ENCODE results near the gene CYP4Z1. TPM values are rescaled to one million over a fixed set of nuclear protein-coding genes. Genes with fewer than 3 reads are reported as not detected.
"Not testable (repeated sequence)": the region's sequence is repeated elsewhere in the genome, so short reads cannot be mapped to it uniquely, and the experiment has no call there.

The CYP4Z1 gene
- total and polyA plus RNA-seq, 2 experiments from 2014 or later = not detected

DNA sequence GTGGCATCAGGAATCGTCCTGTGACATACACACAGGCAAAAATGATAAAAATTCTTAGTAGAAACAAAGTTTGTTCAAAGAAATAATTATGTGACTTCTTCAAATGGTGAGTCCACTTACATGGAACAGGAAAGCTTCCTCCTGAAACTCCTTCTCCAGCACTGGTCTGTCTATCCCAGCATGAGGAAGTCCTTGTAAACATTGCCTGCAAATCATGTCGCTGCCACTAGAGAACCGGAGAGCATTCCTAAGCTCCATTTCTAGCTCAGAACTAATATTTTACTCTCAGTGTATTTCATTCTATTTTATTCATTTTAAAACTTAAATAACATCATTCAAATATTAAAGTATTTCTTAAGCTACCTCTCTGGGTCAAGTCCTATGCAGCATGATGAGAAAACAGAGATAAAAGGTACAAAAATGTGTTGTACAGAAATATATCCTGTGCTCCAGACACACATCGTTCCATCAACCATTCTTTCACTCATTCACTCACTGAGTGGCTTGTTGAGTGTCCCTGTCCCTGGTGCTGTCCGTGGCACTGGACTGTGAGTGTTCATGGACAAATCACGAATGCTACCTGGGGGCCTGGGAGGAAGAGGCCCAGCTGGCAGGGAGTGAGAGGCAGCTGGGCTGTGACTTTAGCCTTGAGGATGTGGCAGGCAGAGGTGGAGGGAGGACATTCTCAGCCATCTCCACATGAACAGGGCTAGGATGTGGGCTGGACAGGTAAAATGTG, 80.2 kb downstream of the CYP4Z1 start:
- in situ Hi-C loops (cut with MboI) = no loop called here
- DNase-seq = no peak
- no peaks in the 10 kb centered on the region for H3K79me2 ChIP-seq (ENCODE audit: insufficient read depth)
- H4K20me1 ChIP-seq (ENCODE audit: insufficient read depth) = no peaks in the 10 kb centered on the region
- no peaks in the 10 kb centered on the region for H3K36me3 ChIP-seq (ENCODE audit: low read depth)
- H3K4me2 ChIP-seq (ENCODE audit: unreplicated experiment) = no peak overlapping the region
- no peaks in the 10 kb centered on the region for H3K4me1 ChIP-seq (ENCODE audit: insufficient read depth)
- no peaks in the 10 kb centered on the region for H3K9me3 ChIP-seq (ENCODE audit: low read depth)
- no peak overlapping the region for H3K27ac ChIP-seq
- no peak overlapping the region for H2AFZ ChIP-seq
- no peak overlapping the region for H3K4me3 ChIP-seq
- H3F3A ChIP-seq (ENCODE audit: insufficient read depth) = no peaks in the 10 kb centered on the region
- H3K9ac ChIP-seq = no peak overlapping the region
- no peaks in the 10 kb centered on the region for H3K9me2 ChIP-seq (ENCODE audit: insufficient read depth)
- TF ChIP-seq EZH2phosphoT487 (IDR thresholded peaks at IDR 0.05; ENCODE audit: insufficient read depth, low read depth) (no peak), EZH2 (IDR thresholded peaks at IDR 0.05; ENCODE audit: insufficient read depth, poor library complexity, severe bottlenecking) (no peak)
- no peaks in the 10 kb centered on the region for H3K27me3 ChIP-seq (replicated peaks; ENCODE audit: insufficient read depth)
- 16 to 18% methylated on average over 6 of the region's 6 CpGs for WGBS, 2 experiments (ENCODE audit: low coverage in 1 of 2, low lambda C conversion rate in 2 of 2, missing lambda C conversion rate in 2 of 2)

GRCh38 chr1:47149162-47149561, 82.1 kb downstream of the CYP4Z1 start:
- H3K36me3 ChIP-seq (ENCODE audit: low read depth); H3K4me3 ChIP-seq; H2AFZ ChIP-seq; H3K27ac ChIP-seq; H4K20me1 ChIP-seq (ENCODE audit: insufficient read depth); DNase-seq; in situ Hi-C loops (cut with MboI); H3K4me1 ChIP-seq (ENCODE audit: insufficient read depth); H3K4me2 ChIP-seq (ENCODE audit: unreplicated experiment); H3K79me2 ChIP-seq (ENCODE audit: insufficient read depth); H3K9me3 ChIP-seq (ENCODE audit: low read depth); H3F3A ChIP-seq (ENCODE audit: insufficient read depth); H3K27me3 ChIP-seq (replicated peaks; ENCODE audit: insufficient read depth); H3K9me2 ChIP-seq (ENCODE audit: insufficient read depth); H3K9ac ChIP-seq: not testable (repeated sequence)
- 8% methylated on average over 9 of the region's 9 CpGs for WGBS, 2 experiments (ENCODE audit: low coverage in 1 of 2, low lambda C conversion rate in 2 of 2, missing lambda C conversion rate in 2 of 2)

DNA sequence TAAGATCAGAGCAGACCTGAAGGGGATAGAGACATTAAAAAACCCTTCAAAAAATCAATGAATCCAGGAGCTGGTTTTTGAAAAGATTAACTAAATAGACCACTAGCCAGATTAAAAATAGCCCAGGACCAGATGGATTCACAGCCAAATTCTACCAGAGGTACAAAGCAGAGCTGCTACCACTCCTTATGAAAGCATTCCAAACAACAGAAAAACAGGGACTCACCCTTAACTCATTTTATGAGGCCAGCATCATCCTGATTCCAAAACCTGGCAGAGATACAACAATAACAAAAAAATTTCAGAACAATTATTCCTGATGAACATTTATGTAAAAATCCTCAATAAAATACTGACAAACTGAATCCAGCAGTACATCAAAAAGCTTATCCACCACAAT, 89.4 kb downstream of the CYP4Z1 start:
- H3F3A ChIP-seq (ENCODE audit: insufficient read depth); H2AFZ ChIP-seq; DNase-seq; H3K27me3 ChIP-seq (replicated peaks; ENCODE audit: insufficient read depth); H3K27ac ChIP-seq; H3K9ac ChIP-seq; H3K36me3 ChIP-seq (ENCODE audit: low read depth); H3K4me1 ChIP-seq (ENCODE audit: insufficient read depth); H3K79me2 ChIP-seq (ENCODE audit: insufficient read depth); H3K4me3 ChIP-seq; H3K4me2 ChIP-seq (ENCODE audit: unreplicated experiment); H3K9me2 ChIP-seq (ENCODE audit: insufficient read depth); in situ Hi-C loops (cut with MboI); H4K20me1 ChIP-seq (ENCODE audit: insufficient read depth); H3K9me3 ChIP-seq (ENCODE audit: low read depth): not testable (repeated sequence)

DNA sequence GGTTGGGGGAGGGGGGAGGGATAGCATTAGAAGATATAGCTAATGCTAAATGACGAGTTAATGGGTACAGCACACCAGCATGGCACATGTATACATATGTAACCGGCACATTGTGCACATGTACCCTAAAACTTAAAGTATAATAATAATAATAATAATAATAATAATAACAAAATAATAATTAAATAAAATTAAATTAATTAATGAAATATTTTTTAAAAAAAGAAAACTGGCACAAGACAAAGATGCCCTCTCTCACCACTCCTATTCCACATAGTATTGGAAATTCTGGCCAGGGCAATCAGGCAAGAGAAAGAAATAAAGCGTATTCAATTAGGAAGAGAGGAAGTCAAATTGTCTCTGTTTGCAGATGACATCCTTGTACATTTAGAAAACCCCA, 90.9 kb downstream of the CYP4Z1 start:
- H4K20me1 ChIP-seq (ENCODE audit: insufficient read depth); H3K36me3 ChIP-seq (ENCODE audit: low read depth); H3K9ac ChIP-seq; H3K4me1 ChIP-seq (ENCODE audit: insufficient read depth); H3K9me2 ChIP-seq (ENCODE audit: insufficient read depth); H3K9me3 ChIP-seq (ENCODE audit: low read depth); in situ Hi-C loops (cut with MboI); H3K27ac ChIP-seq; H3K79me2 ChIP-seq (ENCODE audit: insufficient read depth); H3K27me3 ChIP-seq (replicated peaks; ENCODE audit: insufficient read depth); H3K4me3 ChIP-seq; H3K4me2 ChIP-seq (ENCODE audit: unreplicated experiment); DNase-seq; H3F3A ChIP-seq (ENCODE audit: insufficient read depth); H2AFZ ChIP-seq: not testable (repeated sequence)
- WGBS, 2 experiments (ENCODE audit: low coverage in 1 of 2, low lambda C conversion rate in 2 of 2, missing lambda C conversion rate in 2 of 2) = 56 to 80% methylated on average over 1 to 3 of the region's 3 CpGs

- no peak overlapping the region for H3K4me2 ChIP-seq (ENCODE audit: unreplicated experiment)
- no peak overlapping the region for H3K4me3 ChIP-seq
- H3K9me3 ChIP-seq (ENCODE audit: low read depth) = no peaks in the 10 kb centered on the region
- H2AFZ ChIP-seq = no peak overlapping the region
- no peaks in the 10 kb centered on the region for H3F3A ChIP-seq (ENCODE audit: insufficient read depth)
- no peaks in the 10 kb centered on the region for H3K79me2 ChIP-seq (ENCODE audit: insufficient read depth)
- DNase-seq = no peak
- no peak for TF ChIP-seq EZH2 (IDR thresholded peaks at IDR 0.05; ENCODE audit: insufficient read depth, poor library complexity, severe bottlenecking)
- no peak for TF ChIP-seq EZH2phosphoT487 (IDR thresholded peaks at IDR 0.05; ENCODE audit: insufficient read depth, low read depth)
- H3K36me3 ChIP-seq (ENCODE audit: low read depth) = no peaks in the 10 kb centered on the region
- no peaks in the 10 kb centered on the region for H3K4me1 ChIP-seq (ENCODE audit: insufficient read depth)
- H3K9me2 ChIP-seq (ENCODE audit: insufficient read depth) = no peaks in the 10 kb centered on the region
- no peak overlapping the region for H3K9ac ChIP-seq
- H3K27ac ChIP-seq = no peak overlapping the region
- H4K20me1 ChIP-seq (ENCODE audit: insufficient read depth) = no peaks in the 10 kb centered on the region
- in situ Hi-C loops (cut with MboI) = no loop called here
- no peaks in the 10 kb centered on the region for H3K27me3 ChIP-seq (replicated peaks; ENCODE audit: insufficient read depth)
Observed at GRCh38 chr1:47160716-47161115, 93.7 kb downstream of the CYP4Z1 start.
